ENCODE results near the gene ZBTB1. TPM values are rescaled to one million over a fixed set of nuclear protein-coding genes. Genes with fewer than 3 reads are reported as not detected.

ZBTB1 gene
- total RNA-seq, 2 experiments from 2014 or later, result 73.3 to 84.2 TPM

GRCh38 chr14:64502456-64502855 is 2.1 kb upstream of the ZBTB1 start:
- CTCF ChIA-PET, result interaction anchor here (0.6 to 3.3 kb wide), 11 partner anchors 9 to 978 kb away, joined by 3 to 22 read pairs (median 4); no protein-coding TSS in a partner anchor
- Mint-ChIP-seq H3K4me1 (peaks cover 42% of the 10 kb centered on the region), H3K27ac (peak overlapping the region; percentile 99), H3K36me3 (peaks cover 56% of the 10 kb centered on the region), H3K27me3 (no peaks in the 10 kb centered on the region), H3K9me3 (ENCODE audit: low read depth) (no peaks in the 10 kb centered on the region), H3K4me3 (peak overlapping the region; percentile 91)
- peak; percentile 54 for DNase-seq
- ATAC-seq, result no peak

- H3K27ac Mint-ChIP-seq, result peak overlapping the region; percentile 99
- H3K4me3 Mint-ChIP-seq, result peak overlapping the region; percentile 91
- CTCF ChIA-PET, result interaction anchor here (0.6 to 3.3 kb wide), 9 partner anchors 8 to 977 kb away, joined by 3 to 22 read pairs (median 4); no protein-coding TSS in a partner anchor
- ATAC-seq (no peak), DNase-seq (peak; percentile 53)
- no peaks in the 10 kb centered on the region for H3K27me3 Mint-ChIP-seq
- H3K9me3 Mint-ChIP-seq (ENCODE audit: low read depth), result no peaks in the 10 kb centered on the region
- peaks cover 42% of the 10 kb centered on the region for H3K4me1 Mint-ChIP-seq
- H3K36me3 Mint-ChIP-seq, result peaks cover 55% of the 10 kb centered on the region
These were observed 1.6 kb upstream of the ZBTB1 start for GRCh38 chr14:64502887-64503433.

GRCh38 chr14:64503434-64504309 is 898 bp upstream of the ZBTB1 start, which contains the start of gene ZBTB25:
Gene ZBTB25 (minus strand): TSS chr14:64503838. CDS start chr14:64490533, 13,305 bp downstream.
- CTCF ChIA-PET, result interaction anchor here (0.7 to 3.3 kb wide), 6 partner anchors 8 to 74 kb away, joined by 3 to 22 read pairs (median 4); no protein-coding TSS in a partner anchor
- ATAC-seq, result peak; percentile 68
- H3K27me3 Mint-ChIP-seq, result no peaks in the 10 kb centered on the region
- peak within 1 kb of the TSS; percentile 91 for H3K4me3 Mint-ChIP-seq
- peaks cover 55% of the 10 kb centered on the region for H3K36me3 Mint-ChIP-seq
- peak within 1 kb of the TSS; percentile 99 for H3K27ac Mint-ChIP-seq
- DNase-seq, result peak; percentile 99
- H3K4me1 Mint-ChIP-seq, result peaks cover 46% of the 10 kb centered on the region
- H3K9me3 Mint-ChIP-seq (ENCODE audit: low read depth), result no peaks in the 10 kb centered on the region

GRCh38 chr14:64504897-64505794 is 576 bp downstream of the ZBTB1 start:
- peaks cover 49% of the 10 kb centered on the region for H3K4me1 Mint-ChIP-seq
- no peaks in the 10 kb centered on the region for H3K27me3 Mint-ChIP-seq
- H3K9me3 Mint-ChIP-seq (ENCODE audit: low read depth), result no peaks in the 10 kb centered on the region
- peak; percentile 94 for DNase-seq
- ATAC-seq, result peak; percentile 38
- H3K27ac Mint-ChIP-seq, result peak overlapping the region; percentile 98
- H3K36me3 Mint-ChIP-seq, result peaks cover 48% of the 10 kb centered on the region
- CTCF ChIA-PET, result interaction anchor here (0.6 to 1.8 kb wide), 5 partner anchors 17 to 170 kb away, joined by 3 to 4 read pairs (median 3); no protein-coding TSS in a partner anchor
- H3K4me3 Mint-ChIP-seq, result peak overlapping the region; percentile 91

GRCh38 chr14:64506721-64507120 is 2.2 kb downstream of the ZBTB1 start:
- Mint-ChIP-seq H3K4me1 (peaks cover 52% of the 10 kb centered on the region), H3K4me3 (peak overlapping the region; percentile 91), H3K9me3 (ENCODE audit: low read depth) (no peaks in the 10 kb centered on the region), H3K27ac (peak overlapping the region; percentile 98), H3K27me3 (no peaks in the 10 kb centered on the region), H3K36me3 (peaks cover 51% of the 10 kb centered on the region)
- CTCF ChIA-PET, result interaction anchor here (0.8 kb wide), 1 partner anchor 40 kb away, joined by 3 read pairs; no protein-coding TSS in a partner anchor
- no peak for ATAC-seq
- no peak for DNase-seq

- CTCF ChIA-PET, result interaction anchor here (0.8 to 5.5 kb wide), 6 partner anchors 13 to 120 kb away, joined by 3 to 70 read pairs (median 5); partner anchors contain the start of gene MTHFD1
- DNase-seq (no peak), ATAC-seq (no peak)
- Mint-ChIP-seq H3K9me3 (ENCODE audit: low read depth) (no peaks in the 10 kb centered on the region), H3K27me3 (no peaks in the 10 kb centered on the region), H3K4me1 (peaks cover 54% of the 10 kb centered on the region), H3K27ac (peak overlapping the region; percentile 98), H3K36me3 (peaks cover 43% of the 10 kb centered on the region), H3K4me3 (peak overlapping the region; percentile 91)
These were observed 3.0 kb downstream of the ZBTB1 start for GRCh38 chr14:64507376-64508156.

- Mint-ChIP-seq H3K4me3 (peak overlapping the region; percentile 91), H3K36me3 (peaks cover 40% of the 10 kb centered on the region), H3K27me3 (no peaks in the 10 kb centered on the region), H3K4me1 (peaks cover 55% of the 10 kb centered on the region), H3K27ac (peak overlapping the region; percentile 98), H3K9me3 (ENCODE audit: low read depth) (no peaks in the 10 kb centered on the region)
- no peak for ATAC-seq
- DNase-seq, result no peak
- CTCF ChIA-PET, result interaction anchor here (0.8 to 5.5 kb wide), 7 partner anchors 14 to 120 kb away, joined by 4 to 70 read pairs (median 5); partner anchors contain the start of gene MTHFD1
These were observed 3.7 kb downstream of the ZBTB1 start for GRCh38 chr14:64508215-64508776.

- peaks cover 44% of the 10 kb centered on the region for H3K36me3 Mint-ChIP-seq
- peak overlapping the region; percentile 91 for H3K4me3 Mint-ChIP-seq
- no peaks in the 10 kb centered on the region for H3K27me3 Mint-ChIP-seq
- DNase-seq (no peak), ATAC-seq (no peak)
- no peaks in the 10 kb centered on the region for H3K9me3 Mint-ChIP-seq (ENCODE audit: low read depth)
- CTCF ChIA-PET, result interaction anchor here (0.7 to 5.5 kb wide), 10 partner anchors 9 to 924 kb away, joined by 3 to 70 read pairs (median 5); no protein-coding TSS in a partner anchor
- H3K4me1 Mint-ChIP-seq, result peaks cover 58% of the 10 kb centered on the region
- H3K27ac Mint-ChIP-seq, result peak overlapping the region; percentile 98
These were observed 4.5 kb downstream of the ZBTB1 start for GRCh38 chr14:64509036-64509435.

- ATAC-seq, result peak; percentile 35
- peak overlapping the region; percentile 98 for H3K27ac Mint-ChIP-seq
- H3K4me3 Mint-ChIP-seq, result peak overlapping the region; percentile 91
- peak; percentile 79 for DNase-seq
- H3K4me1 Mint-ChIP-seq, result peaks cover 66% of the 10 kb centered on the region
- CTCF ChIA-PET, result interaction anchor here (0.5 to 5.5 kb wide), 27 partner anchors 9 to 210 kb away, joined by 3 to 70 read pairs (median 4); partner anchors contain the start of gene AKAP5
- no peaks in the 10 kb centered on the region for H3K9me3 Mint-ChIP-seq (ENCODE audit: low read depth)
- H3K27me3 Mint-ChIP-seq, result no peaks in the 10 kb centered on the region
- H3K36me3 Mint-ChIP-seq, result peaks cover 33% of the 10 kb centered on the region
These were observed 6.5 kb downstream of the ZBTB1 start for GRCh38 chr14:64510825-64511671.

GRCh38 chr14:64513271-64513670 is 8.7 kb downstream of the ZBTB1 start:
- DNase-seq (no peak), ATAC-seq (no peak)
- CTCF ChIA-PET, result interaction anchor here (5.5 kb wide), 1 partner anchor 19 kb away, joined by 70 read pairs; no protein-coding TSS in a partner anchor
- peaks cover 27% of the 10 kb centered on the region for H3K36me3 Mint-ChIP-seq
- H3K4me1 Mint-ChIP-seq, result peaks cover 66% of the 10 kb centered on the region
- no peaks in the 10 kb centered on the region for H3K9me3 Mint-ChIP-seq (ENCODE audit: low read depth)
- no peak overlapping the region for H3K4me3 Mint-ChIP-seq
- H3K27me3 Mint-ChIP-seq, result no peaks in the 10 kb centered on the region
- no peak overlapping the region for H3K27ac Mint-ChIP-seq

GRCh38 chr14:64515053-64515452 is 10.5 kb downstream of the ZBTB1 start:
- no peak for DNase-seq
- no peak overlapping the region for H3K4me3 Mint-ChIP-seq
- no peaks in the 10 kb centered on the region for H3K9me3 Mint-ChIP-seq (ENCODE audit: low read depth)
- H3K27me3 Mint-ChIP-seq, result no peaks in the 10 kb centered on the region
- H3K36me3 Mint-ChIP-seq, result peaks cover 20% of the 10 kb centered on the region
- CTCF ChIA-PET, result interaction anchor here (0.9 to 2.9 kb wide), 8 partner anchors 14 to 377 kb away, joined by 3 to 17 read pairs (median 3); no protein-coding TSS in a partner anchor
- no peak overlapping the region for H3K27ac Mint-ChIP-seq
- ATAC-seq, result no peak
- peaks cover 57% of the 10 kb centered on the region for H3K4me1 Mint-ChIP-seq
